Muscle layer of colon (tissue), 2 donors: ENCODE results near the gene HOXA7.

Source experiments
- H3K27ac ChIP-seq: one replicate; pipeline ENCODE4 v1.7.0; 2013; ENCODE audit warnings: low read depth, mild to moderate bottlenecking, low read length, moderate library complexity
- H3K27me3 ChIP-seq, 2 donors: one replicate each; pipeline ENCODE4 v1.7.0; 2013; ENCODE audit warnings: low read length in 2 of 2, mild to moderate bottlenecking in 2 of 2; ENCODE audit not compliant: insufficient read depth in 2 of 2, control insufficient read depth in 1 of 2
- H3K36me3 ChIP-seq: one replicate; pipeline ENCODE4 v1.7.0; 2013; ENCODE audit warnings: mild to moderate bottlenecking, low read length; ENCODE audit not compliant: insufficient read depth
- H3K4me1 ChIP-seq: one replicate; pipeline ENCODE4 v1.7.0; 2013; ENCODE audit warnings: mild to moderate bottlenecking, low read length; ENCODE audit not compliant: insufficient read depth
- H3K4me3 ChIP-seq, 2 donors: one replicate each; pipeline ENCODE4 v1.7.0; 2013; ENCODE audit warnings: low read length in 2 of 2, low read depth in 1 of 2, mild to moderate bottlenecking in 1 of 2, moderate library complexity in 1 of 2
- H3K9ac ChIP-seq: one replicate; pipeline ENCODE4 v1.7.0; 2013; ENCODE audit warnings: low read length
- H3K9me3 ChIP-seq: one replicate; pipeline ENCODE4 v1.7.0; 2013; ENCODE audit warnings: mild to moderate bottlenecking, low read length
- donor health status: abdominal sarcoma.
- donor health status: Adenocarcinoma of cecum.

The HOXA7 gene

DNA sequence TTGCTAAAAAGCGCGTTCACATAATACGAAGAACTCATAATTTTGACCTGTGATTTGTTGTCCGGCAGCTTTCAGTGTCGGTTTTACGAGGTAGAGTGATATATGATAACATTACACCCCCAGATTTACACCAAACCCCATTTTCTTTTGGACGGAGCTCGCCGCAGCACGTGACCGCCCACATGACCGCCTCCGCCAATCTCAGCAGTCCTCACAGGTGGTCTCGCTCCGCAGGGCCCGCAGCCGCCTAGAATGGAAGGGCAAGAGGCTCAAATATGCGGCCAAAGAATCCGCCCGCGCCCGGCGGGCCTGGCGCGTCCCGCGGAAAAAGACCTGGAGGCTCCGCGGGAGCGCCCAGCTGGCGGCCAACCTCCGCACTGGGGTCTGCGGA is at the start of gene HOXA7:
HOXA7 (minus strand) TSS at position 168 of the 391 bp plus-strand sequence; CDS start at position 38, 130 bp downstream.
- Histone ChIP-seq H3K9me3 (no peaks in the 10 kb centered on the region), H3K36me3 (no peaks in the 10 kb centered on the region), H3K9ac (peak within 1 kb of the TSS; percentile 49), H3K27me3 (peaks cover 0 to 19% of the 10 kb centered on the region in 2 donors), H3K27ac (peak within 1 kb of the TSS; percentile 98), H3K4me3 (peak within 1 kb of the TSS; percentile 82 to 96), H3K4me1 (peaks cover 32% of the 10 kb centered on the region)

DNA sequence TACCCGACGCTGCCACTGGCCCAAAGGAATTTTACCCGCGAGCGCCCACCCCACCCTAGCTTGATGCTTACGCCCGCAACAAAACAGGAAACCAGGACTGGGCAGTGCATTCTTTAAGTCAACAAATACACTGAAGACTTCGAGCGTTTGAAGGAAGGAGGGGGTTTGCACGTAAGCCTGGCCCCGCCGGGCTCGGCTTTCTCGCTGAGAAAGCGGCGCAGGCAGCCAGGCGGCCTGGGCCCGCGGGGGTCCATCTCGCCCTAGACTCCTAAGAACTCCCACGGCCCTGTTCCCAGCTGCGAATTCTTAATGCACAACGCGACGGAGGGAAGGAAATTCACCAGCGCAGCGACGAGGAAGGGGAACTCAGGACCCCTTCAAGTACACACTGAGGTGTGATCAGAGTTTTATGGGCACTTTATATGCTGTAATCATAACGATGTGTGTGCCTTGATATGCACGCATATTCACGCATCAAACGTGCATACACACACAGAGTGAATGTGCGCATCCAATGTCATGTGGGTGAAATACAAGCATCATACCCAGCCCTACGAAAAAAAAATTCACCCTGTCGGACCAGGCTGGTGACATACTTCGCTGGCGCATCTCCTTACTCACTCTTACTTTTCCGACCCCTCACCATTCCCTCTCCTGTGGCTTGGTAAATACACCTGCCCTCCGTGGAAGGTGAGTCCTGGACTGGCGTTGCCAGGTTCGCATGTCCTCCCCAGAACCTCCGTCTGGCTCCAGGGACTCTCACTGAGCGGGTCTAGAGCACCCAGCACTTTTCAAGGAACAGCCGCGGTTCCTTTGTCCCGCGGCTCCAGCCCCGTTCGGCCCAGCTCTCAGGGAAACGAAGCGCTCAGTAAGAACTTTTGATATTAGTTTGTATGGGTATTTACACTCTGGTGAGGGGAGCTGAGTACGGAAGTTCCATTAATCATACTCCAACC is 49.1 kb upstream of the HOXA7 start:
- peaks cover 81 to 96% of the 10 kb centered on the region in 2 donors for H3K27me3 ChIP-seq
- no peaks in the 10 kb centered on the region for H3K36me3 ChIP-seq
- H3K4me3 ChIP-seq, result peak overlapping the region; percentile 4 to 30
- no peaks in the 10 kb centered on the region for H3K9me3 ChIP-seq
- H3K4me1 ChIP-seq, result peaks cover 30% of the 10 kb centered on the region
- H3K27ac ChIP-seq, result no peak overlapping the region
- H3K9ac ChIP-seq, result no peak overlapping the region

- Histone ChIP-seq H3K9me3 (no peaks in the 10 kb centered on the region), H3K4me3 (peak overlapping the region in 1 of 2 donors; percentile 4), H3K27ac (no peak overlapping the region), H3K36me3 (no peaks in the 10 kb centered on the region), H3K4me1 (peaks cover 29% of the 10 kb centered on the region), H3K27me3 (peaks cover 77 to 98% of the 10 kb centered on the region in 2 donors), H3K9ac (no peak overlapping the region)
Observed at GRCh38 chr7:27204851-27205322, 48.4 kb upstream of the HOXA7 start.

DNA sequence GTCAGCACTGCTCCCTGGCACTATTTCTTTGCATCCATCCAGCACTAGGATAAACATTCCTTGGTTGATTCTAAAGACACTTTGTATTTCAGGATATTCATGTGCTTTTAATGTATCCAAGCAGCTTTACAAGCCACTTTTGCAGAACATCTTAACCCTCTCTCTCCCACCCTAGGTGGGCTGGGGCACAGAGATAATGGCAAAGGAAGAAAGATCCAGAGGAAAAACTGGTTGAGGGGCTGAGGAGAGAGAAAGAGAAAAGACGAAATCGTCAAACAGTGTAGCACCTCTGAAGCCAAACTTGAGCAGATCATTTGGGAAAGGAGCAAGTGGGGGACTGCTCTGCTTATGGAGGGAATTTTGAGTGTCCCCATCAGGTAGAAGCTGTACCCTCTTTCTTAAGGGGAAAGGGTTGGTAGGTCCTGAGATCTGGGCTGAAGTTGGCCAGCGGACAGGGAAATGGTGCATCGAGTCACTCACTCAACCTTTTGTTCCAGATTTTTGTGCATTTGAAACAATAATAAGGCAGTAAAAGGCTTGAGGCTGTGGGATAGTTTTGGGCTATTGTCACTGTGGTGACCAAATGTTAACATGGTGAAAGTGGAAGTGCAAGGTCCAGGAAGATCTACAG is 47.6 kb upstream of the HOXA7 start:
- Histone ChIP-seq H3K9ac (no peak overlapping the region), H3K27me3 (peaks cover 74 to 91% of the 10 kb centered on the region in 2 donors), H3K36me3 (no peaks in the 10 kb centered on the region), H3K4me1 (peaks cover 29% of the 10 kb centered on the region), H3K4me3 (no peak overlapping the region), H3K27ac (no peak overlapping the region), H3K9me3 (no peaks in the 10 kb centered on the region)

DNA sequence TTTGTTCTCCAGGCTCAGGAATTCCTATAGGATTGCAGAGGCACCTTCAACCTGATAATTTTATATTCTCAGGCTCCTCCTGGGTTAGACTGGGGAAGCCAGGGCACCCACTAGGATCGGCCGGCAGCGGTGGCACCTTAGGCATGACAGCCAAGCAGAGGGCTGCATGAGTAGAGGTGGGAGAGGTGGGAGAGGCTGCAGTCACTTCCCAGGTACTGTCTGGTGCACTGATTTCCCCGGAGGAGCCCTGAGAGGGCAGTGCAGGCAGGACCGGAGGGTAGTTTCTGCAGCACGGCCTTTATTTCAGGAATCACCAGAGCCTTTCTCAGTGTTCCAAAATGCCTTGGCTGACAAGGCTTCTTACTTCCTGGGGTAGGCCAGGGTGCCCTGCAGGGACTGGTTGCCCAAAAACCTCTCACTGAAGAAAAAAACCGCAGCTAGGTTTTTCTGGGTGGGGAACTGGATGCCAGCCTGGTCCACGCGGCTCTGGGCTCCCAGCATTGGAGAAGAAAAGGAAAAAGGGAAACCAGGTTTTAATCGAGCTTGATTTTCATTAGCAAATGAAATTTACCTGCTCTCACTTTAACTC is 47.0 kb upstream of the HOXA7 start:
- Histone ChIP-seq H3K9me3 (no peaks in the 10 kb centered on the region), H3K27me3 (peaks cover 76 to 92% of the 10 kb centered on the region in 2 donors), H3K4me1 (peaks cover 29% of the 10 kb centered on the region), H3K4me3 (no peak overlapping the region), H3K9ac (no peak overlapping the region), H3K27ac (no peak overlapping the region), H3K36me3 (no peaks in the 10 kb centered on the region)

- Histone ChIP-seq H3K27ac (no peak overlapping the region), H3K9me3 (no peaks in the 10 kb centered on the region), H3K4me1 (peaks cover 29% of the 10 kb centered on the region), H3K27me3 (peaks cover 76 to 91% of the 10 kb centered on the region in 2 donors), H3K36me3 (no peaks in the 10 kb centered on the region), H3K9ac (no peak overlapping the region), H3K4me3 (no peak overlapping the region)
Observed at GRCh38 chr7:27202862-27203134, 46.3 kb upstream of the HOXA7 start.

- H3K4me1 ChIP-seq, result peaks cover 29% of the 10 kb centered on the region
Observed at GRCh38 chr7:27202018-27202861, 45.8 kb upstream of the HOXA7 start.

DNA sequence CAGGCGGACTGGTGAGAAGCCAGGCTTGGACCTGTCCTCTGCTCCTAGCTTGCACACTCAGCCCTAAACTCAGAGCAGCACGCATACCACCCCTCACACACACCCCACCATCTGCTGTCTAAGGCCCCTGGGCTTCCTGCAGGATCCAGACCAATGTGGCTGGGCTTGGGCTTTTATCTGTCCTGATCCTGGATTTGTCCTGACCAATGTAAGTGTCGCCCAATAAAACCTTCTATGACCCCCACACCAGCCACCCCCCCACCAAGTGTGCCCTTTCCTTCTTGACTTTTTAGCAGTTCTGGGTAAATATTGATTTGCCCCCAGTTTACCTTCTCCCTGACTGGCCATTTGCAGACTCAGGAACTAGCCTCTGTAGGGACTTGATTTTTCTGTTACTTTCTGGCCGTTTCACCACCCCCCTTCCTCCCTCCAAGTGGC is 45.1 kb upstream of the HOXA7 start:
- Histone ChIP-seq H3K27ac (no peak overlapping the region), H3K4me1 (peaks cover 29% of the 10 kb centered on the region), H3K36me3 (no peaks in the 10 kb centered on the region), H3K9ac (no peak overlapping the region), H3K9me3 (no peaks in the 10 kb centered on the region), H3K27me3 (peaks cover 66 to 83% of the 10 kb centered on the region in 2 donors), H3K4me3 (peak overlapping the region in 1 of 2 donors; percentile 63)

More at GRCh38 chr7:27202018-27202861, 45.8 kb upstream of the HOXA7 start:
- no peaks in the 10 kb centered on the region for H3K9me3 ChIP-seq
- H3K36me3 ChIP-seq, result no peaks in the 10 kb centered on the region
- H3K9ac ChIP-seq, result no peak overlapping the region
- no peak overlapping the region for H3K27ac ChIP-seq
- H3K4me3 ChIP-seq, result no peak overlapping the region
- peaks cover 72 to 89% of the 10 kb centered on the region in 2 donors for H3K27me3 ChIP-seq

GRCh38 chr7:27200761-27201579 is 44.5 kb upstream of the HOXA7 start:
- Histone ChIP-seq H3K36me3 (no peaks in the 10 kb centered on the region), H3K27ac (no peak overlapping the region), H3K4me1 (peaks cover 28% of the 10 kb centered on the region), H3K9me3 (no peaks in the 10 kb centered on the region), H3K27me3 (peaks cover 60 to 77% of the 10 kb centered on the region in 2 donors), H3K9ac (no peak overlapping the region), H3K4me3 (peak overlapping the region; percentile 58 to 63)
